ENCODE results near the gene TEX14.

The TEX14 gene

DNA sequence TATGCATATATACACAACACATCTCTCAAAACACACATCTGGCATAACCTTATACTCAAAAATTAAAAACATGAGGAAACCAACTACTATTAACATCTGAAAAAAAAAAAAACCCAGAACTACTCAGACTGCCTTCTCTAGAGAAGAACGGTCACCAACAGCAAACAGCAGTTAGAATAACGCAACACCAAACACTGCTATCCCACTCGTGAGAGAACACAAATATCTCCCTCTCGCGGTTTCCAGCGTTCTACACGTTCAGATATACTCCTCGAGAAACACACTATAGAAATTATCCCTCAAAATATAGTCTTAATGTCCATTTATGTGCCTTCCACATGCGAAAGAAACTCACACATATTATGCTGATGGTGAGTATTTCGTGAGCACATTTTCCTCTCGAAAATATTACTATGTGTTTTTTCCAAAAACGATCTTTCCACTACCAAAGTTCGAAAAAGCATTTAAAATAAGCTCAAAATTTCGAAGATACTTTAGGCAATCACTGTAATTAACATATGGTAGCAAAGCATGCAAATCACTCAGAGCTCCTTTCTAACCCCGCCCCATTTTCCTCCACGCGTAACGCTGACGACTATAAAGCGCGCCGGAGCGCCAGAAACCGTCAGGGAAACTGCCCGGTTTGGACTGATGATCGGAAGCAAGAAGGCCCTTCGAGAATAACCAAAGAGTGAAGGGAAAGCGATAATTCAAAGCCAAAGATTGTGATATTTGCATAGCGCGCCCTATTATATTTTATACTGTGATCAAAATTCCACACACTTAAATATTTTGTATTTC, 60.1 kb downstream of the TEX14 start:
- no peaks in the 10 kb centered on the region for H3K27me3 ChIP-seq (ENCODE audit: control insufficient read depth in 2 of 2, insufficient read depth in 2 of 2, low read length in 2 of 2)
- H3K36me3 ChIP-seq (ENCODE audit: control insufficient read depth in 2 of 2, insufficient read depth in 2 of 2, low read length in 2 of 2), result no peaks in the 10 kb centered on the region
- peaks cover 4 to 8% of the 10 kb centered on the region in 2 donors for H3K4me1 ChIP-seq (ENCODE audit: control insufficient read depth in 2 of 2, insufficient read depth in 2 of 2, low read length in 2 of 2)
- no peaks in the 10 kb centered on the region for H3K9me3 ChIP-seq (ENCODE audit: control insufficient read depth in 2 of 2, low read length in 2 of 2)
- H3K27ac ChIP-seq (ENCODE audit: low read depth in 2 of 2, low read length in 2 of 2), result peak overlapping the region; percentile 69 to 82
- H3K4me3 ChIP-seq (ENCODE audit: low read length in 2 of 2), result peak overlapping the region; percentile 63 to 85
- H3K9ac ChIP-seq (ENCODE audit: low read depth in 1 of 2, low read length in 2 of 2), result peak overlapping the region; percentile 70

DNA sequence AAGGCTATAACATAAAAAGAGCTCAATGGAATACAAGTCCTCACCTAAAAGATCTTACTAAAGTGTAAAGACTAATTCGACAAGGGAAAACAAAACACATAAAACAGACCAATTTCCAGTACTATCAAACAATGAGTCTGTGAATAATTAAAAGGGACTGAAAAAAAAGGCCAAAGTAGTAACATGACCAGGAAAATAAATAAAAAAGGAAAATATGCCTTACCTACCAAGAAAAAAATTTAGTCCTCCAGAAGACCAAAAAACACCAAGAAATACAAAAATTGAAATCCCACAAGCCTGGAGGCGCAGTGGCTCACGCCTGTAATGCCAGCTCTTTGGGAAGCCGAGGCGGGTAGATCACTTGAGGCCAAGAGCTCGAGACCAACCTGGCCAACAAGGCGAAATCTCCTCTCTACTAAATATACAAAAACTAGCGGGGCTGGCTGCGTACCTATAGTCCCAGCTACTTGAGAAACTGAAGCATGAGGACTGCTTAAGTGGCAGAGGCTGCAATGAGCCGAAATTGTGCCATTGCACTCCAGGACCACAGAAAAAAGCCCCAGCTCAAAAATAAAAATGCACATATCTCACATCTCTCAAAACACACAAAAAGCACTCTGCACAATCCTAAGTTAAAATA, 60.8 kb downstream of the TEX14 start:
- Histone ChIP-seq H3K36me3 (ENCODE audit: control insufficient read depth in 2 of 2, insufficient read depth in 2 of 2, low read length in 2 of 2) (no peaks in the 10 kb centered on the region), H3K9ac (ENCODE audit: low read depth in 1 of 2, low read length in 2 of 2) (peak overlapping the region; percentile 32 to 70), H3K4me3 (ENCODE audit: low read length in 2 of 2) (peak overlapping the region; percentile 63 to 85)

DNA sequence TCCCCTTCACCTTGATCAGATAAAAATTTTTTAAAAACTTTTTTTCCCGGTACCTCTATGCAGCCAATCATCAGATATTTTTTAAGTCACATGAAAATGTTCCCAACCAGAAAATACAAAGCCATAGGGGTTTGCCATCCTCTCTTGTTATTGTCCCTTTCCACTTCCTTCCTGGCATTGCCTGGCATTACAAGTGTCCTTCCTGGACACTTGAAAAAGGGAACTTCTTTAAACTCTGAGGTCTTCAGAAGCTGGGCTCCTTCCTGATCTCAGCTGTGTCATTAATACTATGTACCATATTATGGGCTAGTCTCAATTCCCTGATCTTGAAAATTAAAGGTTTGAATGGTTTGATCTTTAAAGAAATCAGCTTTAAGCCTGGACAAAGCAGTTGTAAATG, 64.9 kb downstream of the TEX14 start:
- H3K4me1 ChIP-seq (ENCODE audit: control insufficient read depth in 2 of 2, insufficient read depth in 2 of 2, low read length in 2 of 2), result peaks cover 0 to 4% of the 10 kb centered on the region in 2 donors
- no peaks in the 10 kb centered on the region for H3K36me3 ChIP-seq (ENCODE audit: control insufficient read depth in 2 of 2, insufficient read depth in 2 of 2, low read length in 2 of 2)
- H3K4me3 ChIP-seq (ENCODE audit: low read length in 2 of 2), result no peak overlapping the region
- H3K9me3 ChIP-seq (ENCODE audit: control insufficient read depth in 2 of 2, low read length in 2 of 2), result no peaks in the 10 kb centered on the region
- H3K9ac ChIP-seq (ENCODE audit: low read depth in 1 of 2, low read length in 2 of 2), result no peak overlapping the region
- H3K27ac ChIP-seq (ENCODE audit: low read depth in 2 of 2, low read length in 2 of 2), result no peak overlapping the region
- no peaks in the 10 kb centered on the region for H3K27me3 ChIP-seq (ENCODE audit: control insufficient read depth in 2 of 2, insufficient read depth in 2 of 2, low read length in 2 of 2)

More for the DNA sequence above, 60.8 kb downstream of the TEX14 start:
- peak overlapping the region; percentile 69 to 82 for H3K27ac ChIP-seq (ENCODE audit: low read depth in 2 of 2, low read length in 2 of 2)
- no peaks in the 10 kb centered on the region for H3K9me3 ChIP-seq (ENCODE audit: control insufficient read depth in 2 of 2, low read length in 2 of 2)
- no peaks in the 10 kb centered on the region for H3K27me3 ChIP-seq (ENCODE audit: control insufficient read depth in 2 of 2, insufficient read depth in 2 of 2, low read length in 2 of 2)
- H3K4me1 ChIP-seq (ENCODE audit: control insufficient read depth in 2 of 2, insufficient read depth in 2 of 2, low read length in 2 of 2), result peaks cover 4 to 8% of the 10 kb centered on the region in 2 donors

DNA sequence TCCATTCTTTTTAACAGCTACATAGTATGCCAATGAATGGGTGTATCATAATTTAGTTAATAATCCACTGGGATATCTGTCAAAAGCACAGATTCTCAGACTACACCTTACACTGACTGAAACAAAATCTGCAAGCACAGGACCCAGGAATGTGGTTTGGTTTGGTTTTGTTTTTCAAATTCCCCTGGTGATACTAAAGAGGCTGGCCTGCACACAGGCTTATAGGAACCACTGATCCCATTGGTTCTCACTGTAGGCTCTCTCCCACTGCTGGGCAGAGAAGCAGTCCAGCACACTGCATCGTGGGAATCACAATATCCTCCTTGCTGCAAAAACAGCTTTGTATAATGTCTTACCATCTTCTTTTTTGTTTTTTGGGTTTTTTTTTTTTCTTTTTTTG, 67.1 kb downstream of the TEX14 start:
- Histone ChIP-seq H3K9ac (ENCODE audit: low read depth in 1 of 2, low read length in 2 of 2) (no peak overlapping the region), H3K27me3 (ENCODE audit: control insufficient read depth in 2 of 2, insufficient read depth in 2 of 2, low read length in 2 of 2) (no peaks in the 10 kb centered on the region), H3K9me3 (ENCODE audit: control insufficient read depth in 2 of 2, low read length in 2 of 2) (no peaks in the 10 kb centered on the region), H3K4me1 (ENCODE audit: control insufficient read depth in 2 of 2, insufficient read depth in 2 of 2, low read length in 2 of 2) (no peaks in the 10 kb centered on the region), H3K27ac (ENCODE audit: low read depth in 2 of 2, low read length in 2 of 2) (no peak overlapping the region), H3K36me3 (ENCODE audit: control insufficient read depth in 2 of 2, insufficient read depth in 2 of 2, low read length in 2 of 2) (no peaks in the 10 kb centered on the region), H3K4me3 (ENCODE audit: low read length in 2 of 2) (no peak overlapping the region)

DNA sequence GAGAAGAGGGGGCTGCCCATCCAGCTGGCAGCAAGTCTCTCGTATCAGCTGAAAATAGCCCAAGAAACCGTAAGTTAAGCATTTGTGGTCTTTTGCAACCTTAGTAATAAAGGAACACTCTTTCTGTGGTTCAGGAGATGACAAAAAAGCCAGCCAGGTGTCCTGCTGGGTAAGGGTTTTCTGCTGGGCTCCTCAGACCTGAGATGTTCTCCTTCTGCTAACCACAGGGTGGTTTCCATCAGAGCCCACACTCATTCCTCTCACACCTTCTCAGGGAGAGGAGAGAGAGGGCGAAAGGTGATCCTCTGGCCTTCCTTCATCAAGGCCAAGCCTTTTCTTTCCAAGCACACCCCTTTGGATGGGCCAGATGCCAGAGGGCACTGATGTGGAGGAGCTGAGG, 70.7 kb downstream of the TEX14 start:
- Histone ChIP-seq H3K9me3 (ENCODE audit: control insufficient read depth in 2 of 2, low read length in 2 of 2) (no peaks in the 10 kb centered on the region), H3K9ac (ENCODE audit: low read depth in 1 of 2, low read length in 2 of 2) (no peak overlapping the region), H3K27me3 (ENCODE audit: control insufficient read depth in 2 of 2, insufficient read depth in 2 of 2, low read length in 2 of 2) (no peaks in the 10 kb centered on the region), H3K36me3 (ENCODE audit: control insufficient read depth in 2 of 2, insufficient read depth in 2 of 2, low read length in 2 of 2) (no peaks in the 10 kb centered on the region), H3K4me3 (ENCODE audit: low read length in 2 of 2) (no peak overlapping the region), H3K4me1 (ENCODE audit: control insufficient read depth in 2 of 2, insufficient read depth in 2 of 2, low read length in 2 of 2) (no peaks in the 10 kb centered on the region), H3K27ac (ENCODE audit: low read depth in 2 of 2, low read length in 2 of 2) (no peak overlapping the region)

DNA sequence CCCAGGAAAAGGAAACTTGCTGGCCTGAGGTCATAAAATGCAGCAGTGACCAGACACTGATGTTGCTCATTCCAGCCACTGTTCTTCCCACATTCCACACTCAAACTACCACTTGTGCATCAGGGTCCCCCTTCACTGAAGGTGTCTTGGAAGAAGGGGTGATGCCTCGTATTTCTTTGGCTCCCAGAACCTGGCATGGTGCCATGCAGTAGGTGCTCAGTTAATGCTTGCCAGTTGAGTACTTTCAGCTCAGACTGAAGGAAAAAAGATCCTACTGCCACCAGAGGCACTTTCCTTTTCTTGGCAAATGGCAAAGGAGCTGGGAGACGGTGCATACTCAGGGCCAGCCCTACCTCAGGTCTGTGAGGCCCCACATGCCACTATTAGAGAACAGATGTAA, 73.5 kb downstream of the TEX14 start:
- Histone ChIP-seq H3K27ac (ENCODE audit: low read depth in 2 of 2, low read length in 2 of 2) (no peak overlapping the region), H3K27me3 (ENCODE audit: control insufficient read depth in 2 of 2, insufficient read depth in 2 of 2, low read length in 2 of 2) (no peaks in the 10 kb centered on the region), H3K4me1 (ENCODE audit: control insufficient read depth in 2 of 2, insufficient read depth in 2 of 2, low read length in 2 of 2) (no peaks in the 10 kb centered on the region), H3K4me3 (ENCODE audit: low read length in 2 of 2) (no peak overlapping the region), H3K36me3 (ENCODE audit: control insufficient read depth in 2 of 2, insufficient read depth in 2 of 2, low read length in 2 of 2) (no peaks in the 10 kb centered on the region), H3K9ac (ENCODE audit: low read depth in 1 of 2, low read length in 2 of 2) (no peak overlapping the region), H3K9me3 (ENCODE audit: control insufficient read depth in 2 of 2, low read length in 2 of 2) (no peaks in the 10 kb centered on the region)

DNA sequence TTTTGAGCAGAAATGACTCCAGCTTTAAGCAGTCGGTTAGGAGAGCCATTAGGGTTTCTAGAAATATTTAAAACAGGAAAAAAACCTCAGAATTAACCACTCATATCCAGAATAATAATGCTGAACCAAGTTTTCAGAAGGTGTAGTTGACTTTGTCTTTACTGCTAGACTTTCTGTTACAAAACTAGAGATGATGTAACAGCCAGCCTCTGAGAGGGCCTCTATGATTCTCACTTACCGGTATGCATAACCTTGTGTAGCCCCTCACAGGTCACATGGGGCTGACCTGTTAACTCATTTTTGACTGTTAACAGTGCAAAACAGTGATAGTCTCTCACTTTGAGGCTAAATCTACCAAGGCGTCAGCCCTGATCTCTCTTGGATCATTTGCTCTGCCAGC, 74.3 kb downstream of the TEX14 start:
- Histone ChIP-seq H3K36me3 (ENCODE audit: control insufficient read depth in 2 of 2, insufficient read depth in 2 of 2, low read length in 2 of 2) (no peaks in the 10 kb centered on the region), H3K27ac (ENCODE audit: low read depth in 2 of 2, low read length in 2 of 2) (no peak overlapping the region), H3K9ac (ENCODE audit: low read depth in 1 of 2, low read length in 2 of 2) (no peak overlapping the region), H3K4me3 (ENCODE audit: low read length in 2 of 2) (no peak overlapping the region), H3K27me3 (ENCODE audit: control insufficient read depth in 2 of 2, insufficient read depth in 2 of 2, low read length in 2 of 2) (no peaks in the 10 kb centered on the region), H3K4me1 (ENCODE audit: control insufficient read depth in 2 of 2, insufficient read depth in 2 of 2, low read length in 2 of 2) (no peaks in the 10 kb centered on the region), H3K9me3 (ENCODE audit: control insufficient read depth in 2 of 2, low read length in 2 of 2) (no peaks in the 10 kb centered on the region)

DNA sequence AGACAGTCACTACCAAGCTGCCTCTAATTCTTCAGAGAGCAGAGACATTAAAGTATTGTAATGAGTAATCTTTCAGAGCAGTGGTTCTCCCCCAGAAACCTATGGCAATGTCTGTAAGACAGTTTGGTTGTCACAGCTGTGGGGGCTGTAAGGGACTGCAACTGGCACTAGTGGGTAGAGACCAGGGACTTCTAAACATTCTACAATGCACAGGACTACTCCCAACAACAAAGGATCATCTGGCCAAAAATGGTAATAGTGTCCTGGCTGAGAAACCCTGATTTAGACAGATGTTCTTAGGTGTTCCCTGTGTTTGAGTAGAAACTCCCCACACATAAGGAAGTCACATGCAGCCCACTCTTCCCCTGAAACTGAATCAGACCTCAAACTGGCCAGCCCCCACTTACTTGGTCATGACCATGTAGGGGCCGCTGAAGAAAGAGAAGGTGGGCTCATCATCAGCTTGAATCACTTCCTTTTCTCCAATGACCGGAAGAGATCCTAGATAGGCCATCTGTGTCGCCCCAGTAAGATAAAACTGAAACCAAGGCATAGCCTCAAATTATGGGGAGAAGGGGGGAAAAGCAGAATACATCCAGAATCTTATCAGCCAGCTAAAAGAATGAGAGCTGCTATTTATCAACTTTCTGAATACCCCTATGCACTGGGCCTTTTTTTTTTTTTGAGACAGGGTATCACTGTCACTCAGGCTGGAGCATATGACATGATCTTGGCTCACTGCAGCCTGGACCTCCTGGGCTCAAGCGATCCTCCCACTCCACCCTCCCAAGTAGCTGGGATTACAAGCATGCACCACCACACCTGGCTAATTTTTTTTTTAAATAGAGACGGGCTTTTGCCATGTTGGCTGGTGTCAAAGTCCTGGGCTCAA, 75.8 kb downstream of the TEX14 start:
- H3K4me1 ChIP-seq (ENCODE audit: control insufficient read depth in 2 of 2, insufficient read depth in 2 of 2, low read length in 2 of 2), result no peaks in the 10 kb centered on the region
- H3K4me3 ChIP-seq (ENCODE audit: low read length in 2 of 2), result no peak overlapping the region
- H3K27ac ChIP-seq (ENCODE audit: low read depth in 2 of 2, low read length in 2 of 2), result no peak overlapping the region
- H3K36me3 ChIP-seq (ENCODE audit: control insufficient read depth in 2 of 2, insufficient read depth in 2 of 2, low read length in 2 of 2), result no peaks in the 10 kb centered on the region
- H3K9me3 ChIP-seq (ENCODE audit: control insufficient read depth in 2 of 2, low read length in 2 of 2), result no peaks in the 10 kb centered on the region
- H3K27me3 ChIP-seq (ENCODE audit: control insufficient read depth in 2 of 2, insufficient read depth in 2 of 2, low read length in 2 of 2), result no peaks in the 10 kb centered on the region
- no peak overlapping the region for H3K9ac ChIP-seq (ENCODE audit: low read depth in 1 of 2, low read length in 2 of 2)

DNA sequence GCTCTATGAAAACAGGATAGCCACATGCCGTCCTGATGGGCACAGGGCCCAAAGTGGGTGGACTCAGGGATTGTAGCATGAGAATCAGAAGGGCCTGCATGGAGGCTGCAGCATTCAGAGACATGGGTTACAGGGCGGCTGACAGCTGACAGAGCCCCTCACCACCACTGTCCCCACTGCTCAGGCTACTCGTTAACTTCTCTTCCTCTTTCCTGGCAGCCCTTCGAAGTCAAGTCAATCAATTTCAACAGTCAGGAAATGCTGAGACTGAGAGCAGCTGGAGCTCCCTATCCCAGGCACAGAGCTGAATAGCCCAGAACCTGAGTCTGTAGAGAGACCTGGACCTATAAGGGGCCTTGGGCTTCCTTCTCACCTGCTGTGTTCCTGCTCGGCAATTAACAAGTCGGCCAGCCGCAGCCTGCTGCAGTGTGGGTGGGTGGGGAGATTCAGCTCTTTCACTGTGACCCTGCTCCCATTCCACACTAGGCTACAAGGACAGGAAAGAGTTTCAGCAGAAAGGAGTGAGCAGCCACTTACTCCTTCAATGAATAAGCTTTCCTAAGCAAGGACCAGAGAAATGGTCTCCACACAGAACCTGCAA, 76.9 kb downstream of the TEX14 start:
- H3K27ac ChIP-seq (ENCODE audit: low read depth in 2 of 2, low read length in 2 of 2), result no peak overlapping the region
- H3K9ac ChIP-seq (ENCODE audit: low read depth in 1 of 2, low read length in 2 of 2), result no peak overlapping the region
- H3K4me3 ChIP-seq (ENCODE audit: low read length in 2 of 2), result no peak overlapping the region
- H3K36me3 ChIP-seq (ENCODE audit: control insufficient read depth in 2 of 2, insufficient read depth in 2 of 2, low read length in 2 of 2), result no peaks in the 10 kb centered on the region
- no peaks in the 10 kb centered on the region for H3K9me3 ChIP-seq (ENCODE audit: control insufficient read depth in 2 of 2, low read length in 2 of 2)
- no peaks in the 10 kb centered on the region for H3K4me1 ChIP-seq (ENCODE audit: control insufficient read depth in 2 of 2, insufficient read depth in 2 of 2, low read length in 2 of 2)
- no peaks in the 10 kb centered on the region for H3K27me3 ChIP-seq (ENCODE audit: control insufficient read depth in 2 of 2, insufficient read depth in 2 of 2, low read length in 2 of 2)
